Effector memory CD4-positive, alpha-beta T cell (primary cell): Measurements from ENCODE around the gene CDC37L1.

Source experiments
- DNase-seq, 3 donors: peaks; one replicate each; pipeline ENCODE4 v3.0.0-alpha.2; 2020
- H3K27ac ChIP-seq: 2 replicates; pipeline ENCODE4 v1.7.0; 2013; ENCODE audit warnings: mild to moderate bottlenecking, low read length, moderate library complexity; ENCODE audit not compliant: insufficient read depth, poor library complexity, severe bottlenecking
- H3K27me3 ChIP-seq: replicated peaks from 2 replicates; pipeline ENCODE4 v1.7.0; 2013; ENCODE audit warnings: mild to moderate bottlenecking, low read length; ENCODE audit not compliant: insufficient read depth, control insufficient read depth, poor library complexity, severe bottlenecking
- H3K36me3 ChIP-seq: 2 replicates; pipeline ENCODE4 v1.7.0; 2013; ENCODE audit warnings: mild to moderate bottlenecking, low read length, moderate library complexity; ENCODE audit not compliant: control insufficient read depth, insufficient read depth
- H3K4me1 ChIP-seq: 2 replicates; pipeline ENCODE4 v1.7.0; 2013; ENCODE audit warnings: low read length, mild to moderate bottlenecking; ENCODE audit not compliant: control insufficient read depth, insufficient read depth, poor library complexity, severe bottlenecking
- H3K4me3 ChIP-seq: 2 replicates; pipeline ENCODE4 v1.7.0; 2013; ENCODE audit warnings: low read length, low read depth, mild to moderate bottlenecking; ENCODE audit not compliant: insufficient read depth, poor library complexity, severe bottlenecking
- H3K9me3 ChIP-seq: 2 replicates; pipeline ENCODE4 v1.7.0; 2013; ENCODE audit warnings: mild to moderate bottlenecking, low read length, moderate library complexity; ENCODE audit not compliant: control insufficient read depth

CDC37L1 gene

DNA sequence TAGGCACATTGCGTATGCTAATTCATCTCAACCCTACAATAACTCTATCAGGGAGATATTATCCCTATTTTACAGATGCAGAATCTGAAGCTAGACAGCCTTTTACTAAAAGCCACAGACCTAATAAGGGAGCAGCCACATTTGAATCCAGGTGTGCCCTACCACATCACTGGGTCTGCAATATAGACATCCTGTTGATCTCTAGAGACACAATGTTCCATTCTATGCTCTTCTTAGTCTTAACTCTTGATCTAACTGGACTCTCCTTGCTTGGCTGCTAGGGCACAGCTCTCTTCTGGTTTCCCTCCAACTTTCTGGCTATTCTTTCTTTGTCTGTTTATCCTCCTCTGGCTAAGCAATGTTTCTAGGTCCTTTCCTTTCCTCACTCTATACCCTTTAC lies 11.7 kb upstream of the CDC37L1 start:
- no peak for DNase-seq
- H3K27ac ChIP-seq = no peak overlapping the region
- H3K36me3 ChIP-seq = no peaks in the 10 kb centered on the region
- peaks cover 42% of the 10 kb centered on the region for H3K4me1 ChIP-seq
- no peaks in the 10 kb centered on the region for H3K9me3 ChIP-seq
- H3K27me3 ChIP-seq = no peaks in the 10 kb centered on the region
- no peak overlapping the region for H3K4me3 ChIP-seq

DNA sequence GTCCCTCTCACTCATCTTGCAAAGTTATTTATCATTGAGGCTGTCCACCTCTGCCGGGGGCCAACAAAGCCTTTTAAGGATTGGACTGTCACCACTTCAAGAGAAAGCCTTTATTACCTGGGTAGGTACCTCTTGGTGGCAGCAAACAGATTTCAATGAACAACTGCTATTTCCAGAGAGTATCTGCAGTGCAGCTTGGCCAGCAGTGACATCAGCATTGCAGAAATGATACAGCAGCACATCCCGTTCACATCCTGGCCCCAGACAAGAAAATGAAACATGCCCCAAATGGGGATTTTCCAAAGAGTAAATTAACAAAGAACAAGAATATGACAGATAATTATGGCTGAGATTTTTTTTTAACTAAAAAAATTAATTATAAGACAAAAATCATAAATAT lies 10.8 kb upstream of the CDC37L1 start:
- Histone ChIP-seq H3K27ac (no peak overlapping the region), H3K4me3 (no peak overlapping the region), H3K36me3 (no peaks in the 10 kb centered on the region), H3K27me3 (no peaks in the 10 kb centered on the region), H3K4me1 (peaks cover 33% of the 10 kb centered on the region), H3K9me3 (no peaks in the 10 kb centered on the region)
- no peak for DNase-seq

DNA sequence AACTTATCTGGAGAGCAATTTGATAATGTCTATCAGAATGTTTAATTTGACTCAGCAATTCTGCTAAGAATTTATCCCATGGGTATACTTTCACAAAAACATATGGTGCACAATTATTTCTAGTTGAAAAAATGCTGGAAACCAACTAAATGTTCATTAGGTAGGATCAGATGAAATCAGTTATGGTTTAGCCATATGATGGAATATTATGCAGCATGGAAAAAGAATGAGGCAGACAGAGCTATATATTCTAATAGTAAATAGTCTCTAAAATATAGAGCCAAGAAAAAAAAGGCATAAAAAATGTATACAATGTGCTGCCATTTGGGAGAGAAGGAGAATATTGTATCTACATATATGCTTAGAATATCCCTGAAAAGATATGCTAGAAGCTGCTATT lies 9.5 kb upstream of the CDC37L1 start:
- peaks cover 23% of the 10 kb centered on the region for H3K4me1 ChIP-seq
- H3K36me3 ChIP-seq = no peaks in the 10 kb centered on the region
- H3K27ac ChIP-seq = no peak overlapping the region
- H3K4me3 ChIP-seq = no peak overlapping the region
- no peaks in the 10 kb centered on the region for H3K9me3 ChIP-seq
- H3K27me3 ChIP-seq = no peaks in the 10 kb centered on the region
- DNase-seq = no peak

DNA sequence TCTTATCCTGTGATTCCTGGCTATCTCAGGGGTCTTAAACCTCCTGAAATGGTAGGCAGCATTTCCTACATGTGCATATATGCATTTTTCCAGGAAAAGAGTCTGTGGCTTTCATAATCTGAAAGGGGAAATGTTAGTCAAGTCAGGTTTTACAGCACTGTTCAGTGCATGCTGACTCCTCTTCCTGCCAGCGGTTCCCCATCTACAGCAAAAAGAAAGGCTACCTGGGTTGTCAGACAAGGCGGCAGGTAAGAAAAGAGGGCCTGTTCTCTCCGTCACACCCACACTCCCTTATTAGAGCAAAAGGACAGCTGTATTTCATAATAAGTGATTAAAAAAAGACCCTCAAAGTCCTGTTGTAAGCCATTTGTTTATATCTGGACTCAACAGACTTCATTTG lies 8.8 kb upstream of the CDC37L1 start:
- Histone ChIP-seq H3K4me3 (no peak overlapping the region), H3K36me3 (no peaks in the 10 kb centered on the region), H3K9me3 (no peaks in the 10 kb centered on the region), H3K4me1 (peaks cover 19% of the 10 kb centered on the region), H3K27me3 (no peaks in the 10 kb centered on the region), H3K27ac (no peak overlapping the region)
- DNase-seq = no peak

DNA sequence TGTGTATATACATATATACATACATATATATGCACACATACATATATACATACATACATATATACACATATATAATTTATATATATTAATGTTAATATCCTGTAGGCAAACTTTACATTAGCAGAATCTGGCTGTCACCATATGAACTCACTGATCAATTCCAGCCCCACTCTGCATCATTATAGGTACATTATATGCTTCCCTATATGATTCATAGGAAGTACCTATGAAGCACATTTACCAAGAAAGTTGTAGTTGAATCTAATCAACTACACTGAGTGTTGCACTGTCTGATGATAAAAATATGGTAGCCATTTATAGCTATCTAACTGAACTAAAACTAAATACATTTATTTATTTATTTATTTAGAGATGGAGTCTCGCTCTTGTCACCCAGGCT lies 7.6 kb upstream of the CDC37L1 start:
- Histone ChIP-seq H3K4me1 (peaks cover 17% of the 10 kb centered on the region), H3K27ac (no peak overlapping the region), H3K36me3 (no peaks in the 10 kb centered on the region), H3K9me3 (no peaks in the 10 kb centered on the region), H3K4me3 (no peak overlapping the region), H3K27me3 (no peaks in the 10 kb centered on the region)
- DNase-seq = no peak

DNA sequence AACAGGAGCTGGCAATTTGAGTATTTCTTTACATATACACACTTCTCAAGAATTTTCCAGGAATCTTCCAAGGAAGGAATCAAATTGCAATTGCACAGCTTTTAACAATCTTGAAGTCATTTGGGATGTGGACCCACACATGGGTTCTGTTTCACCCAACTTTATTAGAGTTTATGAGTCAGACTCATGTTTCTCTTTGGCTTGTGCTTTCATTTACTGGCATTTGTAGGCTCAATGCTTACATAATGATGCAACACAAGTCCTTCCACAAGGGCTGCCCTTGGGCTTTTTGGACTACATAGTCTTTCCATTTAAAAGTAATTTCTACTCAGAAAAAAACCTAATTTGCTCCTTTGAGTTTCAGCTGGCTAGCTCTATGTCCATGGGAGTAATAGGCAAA lies 4.6 kb upstream of the CDC37L1 start:
- no peak overlapping the region for H3K27ac ChIP-seq

DNA sequence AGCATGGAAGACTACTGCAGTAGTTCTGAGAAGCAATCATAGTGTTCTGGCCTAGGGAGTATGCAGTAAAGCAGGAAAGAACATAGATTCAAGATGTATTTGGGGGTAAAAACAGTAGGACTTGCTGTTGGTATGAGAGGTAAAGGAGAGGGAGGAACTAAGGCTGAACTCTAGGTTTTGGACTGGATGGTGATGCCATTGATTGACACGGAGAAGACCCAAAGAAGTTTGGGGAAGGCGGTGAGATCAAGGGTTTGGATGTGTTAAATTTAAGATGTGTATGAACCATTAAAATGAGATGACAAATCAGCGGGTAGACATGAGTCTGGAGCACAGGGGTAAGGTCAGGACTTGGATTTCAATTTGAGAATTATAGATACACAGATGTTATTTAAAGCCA lies 2.0 kb upstream of the CDC37L1 start:
- Histone ChIP-seq H3K4me3 (no peak overlapping the region), H3K9me3 (no peaks in the 10 kb centered on the region), H3K27me3 (no peaks in the 10 kb centered on the region), H3K27ac (no peak overlapping the region), H3K36me3 (no peaks in the 10 kb centered on the region), H3K4me1 (peaks cover 11% of the 10 kb centered on the region)
- DNase-seq = no peak

More for the DNA sequence above, 4.6 kb upstream of the CDC37L1 start:
- no peak for DNase-seq
- Histone ChIP-seq H3K9me3 (no peaks in the 10 kb centered on the region), H3K36me3 (no peaks in the 10 kb centered on the region), H3K4me1 (peaks cover 6% of the 10 kb centered on the region), H3K4me3 (no peak overlapping the region), H3K27me3 (no peaks in the 10 kb centered on the region)

DNA sequence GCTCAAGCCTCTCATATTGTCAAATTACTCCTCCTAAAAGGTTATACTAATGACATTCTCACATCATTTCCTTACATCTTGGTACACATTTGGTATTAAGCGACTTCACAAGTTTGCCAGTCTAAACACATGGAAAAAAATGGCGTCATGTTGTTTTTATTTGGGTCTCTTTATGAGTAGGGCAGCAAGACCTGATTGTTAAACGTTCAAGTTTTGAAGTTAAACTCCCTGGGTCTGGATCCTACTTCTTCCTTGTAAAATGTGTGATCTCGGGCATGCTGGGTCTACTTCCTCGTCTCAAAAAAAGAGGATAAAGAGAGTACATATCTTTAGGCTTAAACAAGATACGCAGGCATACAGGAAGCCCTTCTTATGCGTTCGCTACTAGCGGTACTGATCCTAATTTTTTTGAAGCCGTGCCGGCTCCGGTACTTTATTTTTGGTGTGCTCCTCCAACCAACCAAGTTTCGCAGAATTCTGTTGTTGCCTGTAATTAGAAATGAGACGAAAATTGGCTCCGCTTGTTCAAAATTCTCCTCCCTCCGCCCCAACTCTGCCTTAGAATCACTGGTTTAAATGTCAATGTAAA lies 596 bp upstream of the CDC37L1 start:
- Histone ChIP-seq H3K4me1 (peaks cover 11% of the 10 kb centered on the region), H3K27me3 (no peaks in the 10 kb centered on the region)
- DNase-seq = no peak

DNA sequence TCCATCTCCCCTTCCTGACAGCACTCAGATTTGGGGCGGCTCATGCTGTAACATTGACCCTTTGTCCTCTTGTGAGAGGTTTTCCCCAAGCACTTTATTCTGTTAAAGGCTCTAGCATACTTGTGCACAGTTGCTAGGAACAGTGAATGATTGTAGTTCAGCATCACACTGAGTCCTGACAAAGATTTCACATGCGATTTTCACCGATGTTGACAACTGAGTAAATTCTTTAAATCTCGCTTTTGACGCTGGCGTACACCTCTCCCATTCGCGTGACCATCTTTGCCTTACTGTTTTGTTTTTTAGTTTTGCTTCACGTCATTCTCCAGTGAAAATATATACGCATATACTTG lies 780 bp downstream of the CDC37L1 start:
- no peak for DNase-seq
- Histone ChIP-seq H3K9me3 (no peaks in the 10 kb centered on the region), H3K27ac (peak overlapping the region; percentile 87), H3K4me3 (peak overlapping the region; percentile 58), H3K36me3 (no peaks in the 10 kb centered on the region), H3K4me1 (peaks cover 11% of the 10 kb centered on the region), H3K27me3 (no peaks in the 10 kb centered on the region)

More for the DNA sequence above, 596 bp upstream of the CDC37L1 start:
- peak overlapping the region; percentile 59 for H3K4me3 ChIP-seq
- H3K36me3 ChIP-seq = no peaks in the 10 kb centered on the region
- H3K27ac ChIP-seq = peak overlapping the region; percentile 87
- H3K9me3 ChIP-seq = no peaks in the 10 kb centered on the region

DNA sequence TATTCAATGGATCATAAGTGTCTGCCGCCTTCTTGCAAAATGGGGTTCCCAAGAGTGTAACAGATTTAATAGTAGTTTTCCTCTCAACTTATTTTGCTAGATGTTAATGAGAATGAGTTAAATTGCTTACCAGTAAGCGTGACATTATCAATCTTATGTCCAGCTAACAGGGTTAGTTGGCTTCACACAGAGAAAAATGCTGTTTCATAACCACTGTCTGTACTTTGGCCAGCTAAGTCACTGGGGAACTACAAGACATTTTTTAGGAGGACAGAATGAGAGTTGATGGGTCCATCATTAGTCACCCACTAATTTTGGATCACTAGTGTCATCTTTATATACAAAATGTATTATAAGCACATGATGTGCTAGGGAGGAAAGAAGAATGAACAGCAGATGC lies 1.4 kb downstream of the CDC37L1 start:
- peaks cover 4% of the 10 kb centered on the region for H3K36me3 ChIP-seq
- H3K27ac ChIP-seq = peak overlapping the region; percentile 0
- no peak for DNase-seq
- H3K4me3 ChIP-seq = peak overlapping the region; percentile 9
- H3K4me1 ChIP-seq = peaks cover 11% of the 10 kb centered on the region
- H3K27me3 ChIP-seq = no peaks in the 10 kb centered on the region
- H3K9me3 ChIP-seq = no peaks in the 10 kb centered on the region
